SK-N-MC (cell line): ENCODE data around the gene LDHAL6B.

Source experiments
- EZH2 ChIP-seq: fragments of 200-600 bp; sonication (generic); IDR thresholded peaks from one replicate; pipeline ENCODE4 v1.6.1; 2017; ENCODE audit warnings: antibody characterized with exemption
- FOXP2 ChIP-seq: optimal IDR thresholded peaks from 2 replicates; pipeline ENCODE3; 2011; ENCODE audit warnings: mild to moderate bottlenecking, moderate library complexity; ENCODE audit not compliant: insufficient read depth; ENCODE audit errors: extremely low read length, control extremely low read depth
- POLR2AphosphoS5 ChIP-seq: IDR thresholded peaks from 2 replicates; pipeline ENCODE4 v1.6.1; 2012; ENCODE audit warnings: mild to moderate bottlenecking, low read depth, low read length, borderline replicate concordance

GRCh38 chr15:59203657-59204056, 3.0 kb upstream of the LDHAL6B start:
- TF ChIP-seq EZH2 (no peak), POLR2AphosphoS5 (no peak), FOXP2 (no peak)
